ENCODE results near the gene WNT3A.

GRCh38 chr1:228045871-228046270 lies 39.1 kb downstream of the WNT3A start:
- TF ChIP-seq CTCF (conservative IDR thresholded peaks at IDR 0.05 in 1 of 2, IDR thresholded peaks at IDR 0.05 in 1 of 2; ENCODE audit: extremely low read depth in 1 of 2, insufficient read depth in 1 of 2, low read depth in 1 of 2, low read length in 2 of 2) (no peak), EZH2 (IDR thresholded peaks at IDR 0.05; ENCODE audit: borderline replicate concordance, low read length) (no peak)
